Chondrocyte (in vitro differentiated cells): ENCODE data around the gene AFF3. TPM values are rescaled to one million over a fixed set of nuclear protein-coding genes. Genes with fewer than 3 reads are reported as not detected.
A peak's percentile ranks its signal among the peaks of the same experiment; 100 is the strongest.

Experiments
- DNase-seq: peaks from one replicate; pipeline ENCODE4 v3.0.0; 2021; ENCODE audit warnings: mixed read lengths, low spot score
- H3K27ac Mint-ChIP-seq: one replicate; pipeline ENCODE4 v1.8.0; 2021; ENCODE audit warnings: mild to moderate bottlenecking, moderate library complexity, mixed read lengths; ENCODE audit not compliant: unreplicated experiment
- H3K27me3 Mint-ChIP-seq: 2 replicates; pipeline ENCODE4 v1.8.0; 2021; ENCODE audit warnings: low read depth, mixed read lengths
- H3K36me3 Mint-ChIP-seq: 2 replicates; pipeline ENCODE4 v1.8.0; 2021; ENCODE audit warnings: low read depth, mixed read lengths
- H3K4me1 Mint-ChIP-seq: 2 replicates; pipeline ENCODE4 v1.8.0; 2021; ENCODE audit warnings: low read depth, mild to moderate bottlenecking, mixed read lengths
- H3K4me3 Mint-ChIP-seq: one replicate; pipeline ENCODE4 v1.8.0; 2021; ENCODE audit warnings: mild to moderate bottlenecking, moderate library complexity, mixed read lengths; ENCODE audit not compliant: unreplicated experiment
- H3K9me3 Mint-ChIP-seq: 2 replicates; pipeline ENCODE4 v1.8.0; 2021; ENCODE audit warnings: low read depth, mixed read lengths
- CTCF ChIP-seq: fragments of 200-600 bp; sonication (generic); IDR thresholded peaks from 2 replicates; pipeline ENCODE4 v1.5.0; 2021; ENCODE audit warnings: antibody characterized with exemption, mild to moderate bottlenecking, moderate library complexity
- total RNA-seq: library from RNA; stranded (reverse); gene quantifications from 3 replicates; pipeline ENCODE4 v1.2.1, GENCODE V29; 2021

The AFF3 gene
- total RNA-seq, 1 donor from 2014 or later: 127 TPM

GRCh38 chr2:99629320-99629719, 513.1 kb downstream of the AFF3 start:
- TF ChIP-seq CTCF: no peak
- Mint-ChIP-seq H3K4me1 (peaks cover 3% of the 10 kb centered on the region), H3K27ac (no peak overlapping the region), H3K9me3 (no peaks in the 10 kb centered on the region), H3K4me3 (no peak overlapping the region), H3K36me3 (peaks cover 14% of the 10 kb centered on the region), H3K27me3 (no peaks in the 10 kb centered on the region)
- DNase-seq: no peak

DNA sequence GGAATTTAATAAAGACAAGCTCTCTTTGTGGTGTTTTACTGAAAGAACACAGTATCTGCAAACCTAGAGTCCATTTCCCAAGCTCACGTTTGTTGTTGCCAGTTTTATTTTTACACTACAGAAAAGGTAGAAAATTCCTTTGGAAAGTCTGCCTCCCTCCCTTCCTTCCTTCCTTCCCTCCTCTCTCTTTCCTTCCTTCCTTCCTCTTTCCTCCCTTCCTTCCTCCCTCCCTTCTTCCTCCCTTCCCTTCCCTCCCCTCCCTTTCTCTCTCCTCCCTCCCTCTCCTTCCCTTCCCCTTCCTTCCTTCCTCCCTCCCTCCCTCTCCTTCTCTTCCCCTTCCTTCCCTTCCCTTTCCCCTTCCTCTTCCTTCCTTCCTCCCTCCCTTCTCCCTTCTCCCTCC, 516.2 kb downstream of the AFF3 start:
- H3K4me1 Mint-ChIP-seq: peaks cover 24% of the 10 kb centered on the region
- DNase-seq: no peak
- no peak overlapping the region for H3K27ac Mint-ChIP-seq
- H3K36me3 Mint-ChIP-seq: peaks cover 6% of the 10 kb centered on the region
- H3K27me3 Mint-ChIP-seq: no peaks in the 10 kb centered on the region
- no peak for TF ChIP-seq CTCF
- H3K4me3 Mint-ChIP-seq: no peak overlapping the region
- H3K9me3 Mint-ChIP-seq: no peaks in the 10 kb centered on the region

GRCh38 chr2:99624677-99625076, 517.7 kb downstream of the AFF3 start:
- H3K27me3 Mint-ChIP-seq: no peaks in the 10 kb centered on the region
- H3K36me3 Mint-ChIP-seq: peaks cover 2% of the 10 kb centered on the region
- peak overlapping the region; percentile 54 for H3K27ac Mint-ChIP-seq
- DNase-seq: no peak
- H3K4me1 Mint-ChIP-seq: peaks cover 24% of the 10 kb centered on the region
- no peak overlapping the region for H3K4me3 Mint-ChIP-seq
- no peaks in the 10 kb centered on the region for H3K9me3 Mint-ChIP-seq
- TF ChIP-seq CTCF: no peak

DNA sequence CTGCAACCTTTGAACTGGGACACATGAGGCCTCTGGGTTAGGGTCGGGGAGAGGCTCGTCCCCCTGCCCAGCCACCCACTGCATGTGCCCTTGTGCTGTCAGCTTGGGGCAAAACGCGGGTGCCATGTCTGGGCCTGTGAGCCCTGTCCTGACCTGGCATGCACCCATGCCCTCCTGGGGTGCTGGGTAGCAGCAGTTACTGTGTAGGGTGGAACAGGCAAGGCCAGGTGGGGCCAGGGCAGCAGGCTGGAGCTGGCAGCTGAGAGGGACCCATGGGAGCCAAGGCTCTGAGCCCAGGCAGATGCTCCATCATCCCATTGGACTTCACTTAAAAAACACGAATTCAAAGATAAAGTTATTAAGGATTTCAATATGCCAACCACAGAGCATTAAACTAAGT, 518.8 kb downstream of the AFF3 start:
- no peak overlapping the region for H3K27ac Mint-ChIP-seq
- H3K9me3 Mint-ChIP-seq: no peaks in the 10 kb centered on the region
- TF ChIP-seq CTCF: no peak
- H3K36me3 Mint-ChIP-seq: no peaks in the 10 kb centered on the region
- no peak overlapping the region for H3K4me3 Mint-ChIP-seq
- H3K27me3 Mint-ChIP-seq: no peaks in the 10 kb centered on the region
- DNase-seq: no peak
- H3K4me1 Mint-ChIP-seq: peaks cover 34% of the 10 kb centered on the region

DNA sequence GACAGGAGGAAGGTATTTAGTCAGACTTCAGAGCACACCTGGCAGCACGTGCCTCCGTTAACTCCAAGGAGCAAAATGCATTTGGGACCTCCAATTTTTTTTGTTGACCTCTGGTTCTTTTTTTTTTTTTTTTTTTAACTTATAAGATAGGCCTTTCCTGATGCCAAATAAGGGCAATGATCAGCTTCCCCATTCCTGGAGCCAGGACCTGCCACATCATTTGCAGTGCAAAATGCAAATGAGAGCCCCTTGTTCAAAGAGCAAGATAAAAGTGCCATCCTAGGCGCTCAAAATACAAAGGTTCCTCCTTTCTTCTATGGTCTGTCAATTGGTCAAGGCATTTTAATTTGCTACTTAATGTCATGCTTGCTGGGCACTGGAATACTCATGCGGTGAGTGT, 519.4 kb downstream of the AFF3 start:
- no peaks in the 10 kb centered on the region for H3K27me3 Mint-ChIP-seq
- H3K4me3 Mint-ChIP-seq: no peak overlapping the region
- TF ChIP-seq CTCF: no peak
- H3K27ac Mint-ChIP-seq: peak overlapping the region; percentile 60
- H3K9me3 Mint-ChIP-seq: no peaks in the 10 kb centered on the region
- peaks cover 36% of the 10 kb centered on the region for H3K4me1 Mint-ChIP-seq
- H3K36me3 Mint-ChIP-seq: no peaks in the 10 kb centered on the region
- DNase-seq: no peak
